NCI-H187 (cell line): Measurements from ENCODE around the gene ZDHHC12.

Source experiments
- DNase-seq, 2 experiments: peaks; one replicate each; lab custom pipeline; 2025; lab: John Stamatoyannopoulos, UW

The ZDHHC12 gene

DNA sequence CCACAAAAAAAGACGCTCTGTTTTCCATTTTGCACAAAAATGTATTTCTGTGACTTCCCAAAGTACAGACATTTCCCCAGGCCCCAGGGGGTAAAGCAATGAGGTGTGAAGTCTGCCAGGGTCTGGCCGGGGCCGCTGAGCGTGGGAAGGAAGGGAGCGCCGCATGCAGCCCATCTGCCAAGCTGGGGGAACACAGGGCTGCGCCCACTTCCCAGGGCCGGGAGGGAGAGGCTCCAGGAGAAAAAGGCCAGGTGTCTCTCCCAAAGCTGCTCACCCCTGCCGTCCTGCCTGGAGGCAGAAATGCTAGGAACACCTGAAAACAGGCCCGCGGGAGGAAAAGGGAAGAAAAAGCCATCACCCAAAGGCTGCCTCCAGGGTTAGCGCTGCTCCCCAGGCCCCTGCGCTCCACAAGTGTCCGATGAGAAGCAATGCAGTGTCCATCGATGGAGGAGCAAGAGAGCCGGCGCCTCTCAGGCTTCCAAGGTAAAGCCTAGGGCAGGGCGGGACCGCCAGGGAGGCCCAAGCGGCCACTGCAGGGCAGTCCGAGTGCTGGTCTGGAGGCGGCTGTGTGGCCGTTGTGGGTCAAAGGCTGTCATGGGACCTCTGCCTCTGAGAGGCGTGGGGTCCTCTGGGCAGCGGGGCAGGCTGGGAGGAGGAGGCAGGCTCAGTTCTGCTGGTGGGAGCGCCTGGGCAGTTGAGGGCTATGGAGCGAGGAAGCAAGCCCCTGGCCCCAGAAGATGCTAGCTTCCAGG is 6.0 kb upstream of the ZDHHC12 start:
- no peak for DNase-seq

DNA sequence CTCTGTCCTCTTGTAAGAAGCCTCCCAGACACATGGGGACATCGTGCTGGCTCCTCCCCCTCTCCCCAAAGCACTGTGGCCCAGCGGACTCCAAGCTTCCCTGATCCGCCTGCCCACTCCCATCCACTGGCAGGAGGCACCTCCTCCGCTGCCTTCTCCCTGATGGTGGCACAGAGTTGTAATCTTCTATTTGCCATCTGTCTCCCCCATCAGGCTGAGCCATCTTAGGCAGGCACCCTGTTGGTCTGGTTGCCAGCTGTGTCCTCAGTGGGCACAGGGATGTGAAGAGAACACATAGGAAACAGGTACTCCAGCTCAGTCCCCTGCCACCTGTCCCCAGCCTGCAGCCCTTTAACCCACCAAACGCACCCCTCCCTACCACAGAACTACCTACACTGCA is 5.4 kb upstream of the ZDHHC12 start:
- no peak for DNase-seq

- DNase-seq = no peak
Observed at GRCh38 chr9:128728298-128728697, 4.4 kb upstream of the ZDHHC12 start.

DNA sequence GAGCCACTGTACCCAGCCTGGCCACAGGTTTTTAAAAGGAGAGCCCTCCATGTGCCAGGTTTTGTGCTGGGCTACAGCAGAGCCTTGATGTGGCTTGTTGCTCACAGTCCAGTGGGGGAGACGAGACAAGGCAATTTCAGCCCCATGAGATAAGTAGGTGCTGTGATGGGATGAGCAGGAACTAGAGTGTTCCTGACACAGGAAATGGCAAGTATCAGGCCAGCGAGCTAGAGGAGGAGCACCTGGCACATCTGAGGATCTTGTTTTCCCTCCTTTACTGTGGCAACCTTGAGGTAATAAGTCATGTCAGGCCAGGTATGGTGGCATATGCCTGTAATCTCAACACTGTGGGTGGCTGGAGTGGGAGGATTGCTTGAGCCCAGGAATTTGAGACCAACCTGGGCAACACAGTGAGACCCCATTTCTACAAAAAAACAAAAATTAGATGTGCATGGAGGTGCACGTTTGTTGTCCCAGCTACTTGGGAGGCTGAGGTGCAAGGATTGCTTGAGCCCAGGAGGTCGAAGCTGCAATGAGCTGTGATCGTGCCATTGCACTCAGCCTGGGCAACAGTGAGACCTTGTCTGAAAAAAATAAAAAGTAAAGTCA is 3.8 kb upstream of the ZDHHC12 start:
- DNase-seq = no peak

- DNase-seq = peak in 1 of 2 experiments; percentile 30
Observed at GRCh38 chr9:128724744-128725211, 851 bp upstream of the ZDHHC12 start.

DNA sequence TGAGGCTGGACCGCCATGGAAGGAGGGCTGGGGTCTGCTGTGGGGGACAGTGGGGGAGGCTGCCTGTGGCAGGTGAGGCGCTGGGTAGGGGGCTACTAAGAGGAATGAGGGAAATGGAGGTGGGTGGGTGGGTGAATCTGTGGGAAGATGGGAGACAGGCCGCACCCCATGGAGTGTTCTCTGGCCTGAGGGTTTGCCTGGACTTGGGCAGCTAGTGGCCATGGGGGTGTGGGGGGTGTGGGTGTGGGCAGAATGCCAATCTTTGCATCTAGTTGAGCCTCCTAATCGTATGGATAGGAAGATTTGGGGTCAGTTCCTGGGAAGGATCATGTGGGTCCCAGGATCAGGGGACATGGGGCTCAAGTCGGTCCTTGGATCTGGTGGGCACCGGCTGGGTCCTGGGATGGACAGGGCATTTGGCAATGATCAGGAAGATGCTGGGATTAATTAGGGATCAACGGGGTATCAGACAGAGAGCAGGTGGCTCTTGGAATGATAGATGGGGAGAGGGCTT is 518 bp downstream of the ZDHHC12 start:
- no peak for DNase-seq

DNA sequence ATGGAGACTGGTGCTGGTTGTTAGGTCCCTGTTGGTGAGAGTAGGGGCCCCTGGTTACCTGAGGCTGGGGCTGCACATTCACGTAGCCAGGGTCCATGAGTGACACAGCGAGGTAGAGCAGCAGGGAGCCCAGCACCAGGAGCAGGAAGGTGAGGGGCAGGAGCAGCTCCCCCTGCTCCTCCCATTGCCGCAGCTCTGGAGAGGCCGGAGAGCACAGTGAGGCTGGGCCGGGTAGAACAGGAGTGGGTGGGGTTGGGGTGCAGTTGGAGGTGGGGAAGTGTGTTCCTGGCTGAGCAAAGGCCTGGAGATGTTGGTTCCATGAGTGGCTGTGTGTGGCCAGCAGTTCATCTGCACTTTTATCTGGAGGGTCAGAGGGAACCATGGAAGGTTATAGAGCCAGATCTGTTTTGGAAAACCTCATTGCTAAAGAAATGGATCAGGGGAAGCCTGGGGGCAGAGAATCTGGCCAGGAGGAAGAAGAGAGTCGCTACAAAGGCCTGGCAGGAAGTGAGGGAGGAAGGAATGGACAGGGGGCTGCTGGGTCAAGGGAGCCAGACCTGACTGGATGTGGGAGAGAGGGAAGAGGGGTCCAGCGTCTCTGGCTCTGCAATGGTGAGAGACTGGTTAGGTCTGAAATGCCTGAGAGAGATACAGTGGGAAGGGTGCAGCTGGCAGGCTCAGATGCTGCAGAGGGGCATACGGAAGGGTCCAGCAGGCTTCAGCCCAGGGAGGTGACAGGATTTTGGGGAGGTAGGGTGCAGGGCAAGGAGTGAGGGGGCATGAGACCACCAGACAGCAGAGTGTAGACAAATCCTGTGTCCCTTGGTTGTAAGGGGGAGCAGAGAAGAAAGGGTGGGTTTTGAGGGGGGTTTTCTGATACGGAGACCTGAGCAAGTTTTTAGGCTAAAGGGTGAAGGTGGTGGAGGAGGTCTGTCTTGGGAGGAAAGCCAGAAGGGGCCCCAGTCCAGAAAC is 1.3 kb downstream of the ZDHHC12 start:
- no peak for DNase-seq

GRCh38 chr9:128721487-128722010 is 2.4 kb downstream of the ZDHHC12 start:
- DNase-seq = no peak

DNA sequence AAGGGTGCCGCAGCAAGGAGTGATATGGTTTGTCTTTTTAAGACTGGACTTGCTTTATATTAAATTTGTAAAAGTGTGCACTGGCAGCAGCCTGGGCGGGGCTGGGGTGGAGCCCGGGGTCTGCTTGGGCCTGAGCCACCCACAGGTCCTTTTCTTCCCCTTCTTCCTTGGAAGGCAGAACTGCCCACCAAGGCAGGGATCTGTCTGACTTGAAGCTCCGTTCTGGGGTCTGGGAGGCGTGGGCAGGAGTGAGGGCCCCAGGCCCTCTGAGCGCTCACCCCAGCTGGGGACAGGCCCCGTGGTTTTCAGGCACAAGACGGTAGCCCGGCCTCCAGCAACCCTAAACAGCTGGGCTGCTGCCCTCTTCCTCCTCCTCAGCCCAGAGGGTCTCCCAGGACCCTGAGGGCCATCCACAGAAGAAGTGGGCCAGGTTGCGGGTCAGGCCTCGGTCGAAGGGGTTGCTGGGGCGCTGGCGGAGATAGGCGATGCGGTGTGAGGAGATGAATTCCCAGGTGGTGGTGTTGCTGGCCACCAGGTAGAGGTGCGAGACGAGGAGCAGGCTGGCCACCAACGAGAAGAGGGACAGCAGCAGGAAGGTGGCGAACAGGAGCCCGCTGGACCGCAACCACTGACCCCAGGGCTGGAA is 3.0 kb downstream of the ZDHHC12 start:
- DNase-seq = no peak

DNA sequence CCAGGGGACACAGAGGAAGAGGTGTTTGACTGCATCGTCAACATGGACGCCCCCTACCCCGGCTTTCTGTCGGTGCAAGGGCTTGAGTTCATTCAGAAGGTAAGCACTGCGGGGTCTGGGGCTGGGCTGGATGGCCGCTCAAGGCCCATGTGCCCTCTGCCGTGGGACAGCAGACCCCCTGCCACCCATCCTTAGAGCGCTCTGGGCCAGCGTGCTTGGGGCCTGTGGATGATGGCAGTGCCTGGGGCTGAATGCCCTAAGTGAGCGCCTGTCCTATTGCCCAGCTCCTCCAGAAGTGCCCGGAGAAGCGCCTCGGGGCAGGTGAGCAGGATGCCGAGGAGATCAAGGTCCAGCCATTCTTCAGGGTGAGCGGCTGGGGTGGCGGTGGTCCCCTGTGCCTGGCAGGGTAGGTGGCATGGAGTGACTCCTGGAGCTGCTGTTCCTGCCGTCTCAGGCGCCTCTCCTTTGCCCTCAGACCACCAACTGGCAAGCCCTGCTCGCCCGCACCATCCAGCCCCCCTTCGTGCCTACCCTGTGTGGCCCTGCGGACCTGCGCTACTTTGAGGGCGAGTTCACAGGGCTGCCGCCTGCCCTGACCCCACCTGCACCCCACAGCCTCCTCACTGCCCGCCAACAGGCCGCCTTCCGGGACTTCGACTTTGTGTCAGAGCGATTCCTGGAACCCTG is 3.9 kb downstream of the ZDHHC12 start:
- DNase-seq = no peak

DNA sequence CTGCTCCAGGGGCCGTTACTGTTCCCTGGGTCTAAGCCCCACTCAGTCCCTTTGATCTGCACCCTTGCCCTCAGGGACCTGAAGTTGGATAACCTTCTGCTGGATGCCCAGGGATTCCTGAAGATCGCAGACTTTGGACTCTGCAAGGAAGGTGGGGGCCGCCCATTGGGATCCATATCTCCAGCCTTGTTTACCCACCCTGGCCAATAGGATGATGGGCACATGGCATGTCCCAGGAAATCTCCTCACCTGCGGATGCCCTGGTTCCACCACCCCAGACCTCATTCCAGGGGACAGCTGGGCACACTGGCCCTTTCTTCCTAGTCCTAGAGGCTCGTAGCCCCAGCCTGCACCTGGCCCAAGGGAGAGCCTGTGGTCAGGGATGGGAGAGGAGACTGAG is 5.5 kb downstream of the ZDHHC12 start:
- no peak for DNase-seq

DNA sequence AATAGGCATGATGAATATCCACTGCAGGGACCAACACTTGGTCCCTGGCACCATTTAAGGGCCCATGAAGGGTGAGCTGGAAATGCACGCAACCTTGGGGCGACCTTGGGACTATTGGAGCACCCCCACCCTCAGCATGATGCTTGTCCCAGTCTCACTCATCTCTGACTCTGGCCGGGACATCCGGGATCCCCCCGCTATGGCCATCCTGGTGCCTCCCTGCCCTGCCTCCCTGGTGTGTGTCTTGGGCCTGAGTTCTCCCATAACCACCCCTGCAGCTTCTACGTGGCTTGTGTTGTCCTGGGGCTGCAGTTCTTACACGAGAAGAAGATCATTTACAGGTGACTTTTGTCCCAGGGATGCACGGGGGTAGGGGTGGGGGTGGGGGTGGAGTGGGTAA is 5.9 kb downstream of the ZDHHC12 start:
- no peak for DNase-seq

DNA sequence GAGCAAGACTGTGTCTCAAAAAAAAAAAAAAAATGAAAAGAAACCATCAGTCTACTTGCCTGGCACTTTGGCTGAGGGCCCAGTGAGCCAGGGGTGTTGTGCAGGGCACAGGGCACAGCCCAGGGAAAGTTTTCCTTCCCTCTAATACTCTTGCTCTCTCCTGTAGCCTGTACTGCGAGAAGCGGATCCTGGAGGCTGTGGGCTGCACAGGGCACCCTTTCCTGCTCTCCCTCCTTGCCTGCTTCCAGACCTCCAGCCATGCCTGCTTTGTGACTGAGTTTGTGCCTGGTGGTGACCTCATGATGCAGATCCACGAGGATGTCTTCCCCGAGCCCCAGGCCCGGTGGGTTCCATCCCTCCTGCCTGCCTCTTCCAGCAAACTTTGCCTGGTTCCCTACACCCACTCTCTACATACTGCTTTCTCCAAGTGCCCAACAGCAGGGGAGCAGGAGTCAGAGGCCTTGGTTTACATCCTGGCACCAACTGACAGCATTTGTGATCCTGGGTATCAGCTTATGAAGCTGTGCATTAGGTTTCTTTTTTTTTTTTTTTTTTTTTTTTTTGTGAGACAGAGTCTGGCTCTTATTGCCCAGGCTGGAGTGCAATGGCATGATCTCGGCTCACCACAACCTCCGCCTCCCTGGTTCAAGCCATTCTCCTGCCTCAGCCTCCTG is 7.2 kb downstream of the ZDHHC12 start:
- DNase-seq = no peak

DNA sequence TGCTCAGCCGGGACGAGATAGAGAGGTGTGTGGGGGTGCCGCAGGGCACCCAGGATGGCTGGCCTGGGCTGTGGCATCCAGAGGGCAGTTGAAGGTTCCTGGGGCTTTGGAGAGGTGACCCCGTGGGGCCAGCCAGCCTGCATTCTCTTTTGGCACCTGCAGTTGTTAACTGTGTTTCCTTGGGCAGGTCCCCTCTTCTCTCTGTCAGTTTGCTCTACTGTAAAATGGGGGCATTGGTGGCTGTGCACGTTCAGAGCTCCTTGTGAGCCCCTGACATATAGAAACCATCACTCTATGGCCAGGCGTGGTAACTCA is 8.5 kb downstream of the ZDHHC12 start:
- DNase-seq = no peak

DNA sequence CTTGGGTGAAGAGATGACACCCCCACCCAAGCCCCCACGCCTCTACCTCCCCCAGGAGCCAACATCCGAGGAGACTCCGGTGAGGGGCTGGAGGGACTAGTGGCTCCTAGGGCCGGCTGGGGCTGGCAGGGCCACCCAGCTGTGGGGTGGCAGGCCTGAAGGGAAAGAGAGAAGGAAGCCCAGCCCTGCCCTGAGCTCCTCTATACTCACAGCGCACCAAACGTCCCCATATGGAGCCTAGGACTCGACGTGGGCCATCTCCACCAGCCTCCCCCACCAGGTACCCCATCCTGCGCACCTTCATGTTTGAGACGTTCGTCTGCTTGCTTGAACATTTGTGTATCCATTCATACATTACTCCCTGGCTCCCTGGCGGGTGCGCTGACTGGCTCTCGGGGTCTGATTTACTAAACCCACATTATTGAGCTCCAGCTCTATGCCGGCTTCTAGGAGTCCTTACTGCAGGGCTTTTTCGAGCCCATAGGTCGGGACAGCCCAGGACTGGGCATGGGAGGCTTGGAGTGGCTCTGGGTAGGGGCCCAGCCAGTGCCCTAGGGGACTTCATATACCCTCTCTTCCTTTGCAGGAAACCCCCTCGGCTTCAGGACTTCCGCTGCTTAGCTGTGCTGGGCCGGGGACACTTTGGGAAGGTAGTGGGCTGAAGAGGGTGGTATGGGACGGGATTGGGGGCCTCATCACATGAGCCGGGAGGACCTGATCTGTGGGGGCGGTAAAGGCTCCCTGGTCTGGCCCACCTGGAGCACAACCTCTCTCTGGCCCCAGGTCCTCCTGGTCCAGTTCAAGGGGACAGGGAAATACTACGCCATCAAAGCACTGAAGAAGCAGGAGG is 9.1 kb downstream of the ZDHHC12 start:
- DNase-seq = no peak

GRCh38 chr9:128713941-128714573 is 9.9 kb downstream of the ZDHHC12 start:
- no peak for DNase-seq

DNA sequence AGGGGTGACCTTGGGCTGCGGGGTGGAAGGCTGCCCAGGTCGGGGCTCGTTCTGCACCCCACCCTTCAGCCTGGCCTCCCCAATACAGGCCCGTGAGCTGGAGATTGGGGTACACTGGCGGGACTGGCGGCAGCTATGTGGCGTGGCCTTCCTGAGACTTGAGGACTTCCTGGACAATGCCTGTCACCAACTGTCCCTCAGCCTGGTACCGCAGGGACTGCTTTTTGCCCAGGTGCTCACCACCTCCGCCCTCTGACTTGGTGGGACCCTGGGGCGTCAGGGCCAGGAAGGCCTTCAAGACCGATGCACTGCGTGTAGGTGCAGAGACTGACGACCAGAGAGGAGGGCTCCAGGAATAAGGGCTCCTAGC is 10.5 kb downstream of the ZDHHC12 start:
- no peak for DNase-seq

DNA sequence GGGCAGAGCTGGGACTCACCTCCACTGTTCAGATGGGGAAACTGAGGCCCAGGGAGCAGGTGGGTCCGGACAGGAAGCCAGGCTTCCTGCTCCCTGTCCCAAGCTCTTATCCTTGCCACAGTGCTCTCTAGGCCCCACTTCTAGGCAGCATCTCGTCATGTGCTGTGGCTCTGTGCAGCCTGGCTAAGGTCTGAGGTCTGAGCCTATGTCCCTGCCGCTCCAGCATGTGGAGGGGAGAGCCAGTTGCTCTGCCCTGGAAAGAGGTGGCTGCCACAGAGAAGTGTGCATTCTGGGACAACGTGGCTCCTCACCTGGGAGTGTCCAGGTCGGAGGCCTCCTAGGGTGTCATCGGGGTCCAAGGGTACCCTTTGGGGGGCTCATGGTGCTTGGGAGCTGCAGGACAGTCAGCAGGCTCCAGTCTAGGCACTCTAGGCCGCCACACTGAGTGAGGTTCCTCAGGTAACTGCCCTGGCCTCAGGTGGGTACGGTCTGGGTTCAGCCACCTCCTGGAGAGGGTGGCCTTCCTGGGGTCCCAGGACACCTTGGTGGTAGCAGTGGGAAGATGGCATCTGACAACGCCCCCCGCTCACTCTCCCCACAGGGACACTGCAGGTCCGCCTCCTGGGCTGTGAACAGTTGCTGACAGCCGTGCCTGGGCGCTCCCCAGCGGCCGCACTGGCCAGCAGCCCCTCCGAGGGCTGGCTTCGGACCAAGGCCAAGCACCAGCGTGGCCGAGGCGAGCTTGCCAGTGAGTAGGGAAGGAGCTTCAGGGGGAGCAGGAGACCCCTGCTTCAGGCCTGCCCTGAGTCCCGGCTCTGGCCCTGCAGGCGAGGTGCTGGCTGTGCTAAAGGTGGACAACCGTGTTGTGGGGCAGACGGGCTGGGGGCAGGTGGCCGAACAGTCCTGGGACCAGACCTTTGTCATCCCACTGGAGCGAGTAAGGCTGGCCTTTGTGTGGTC is 11.2 kb downstream of the ZDHHC12 start:
- no peak for DNase-seq
